Trophoblast cell (in vitro differentiated cells and primary cell): ENCODE data around the gene MIA3.

Experiments used
- DNase-seq, 2 donors: peaks; one replicate each; pipeline ENCODE4 v3.0.0-alpha.2; 2016
- H2AFZ ChIP-seq: 2 replicates; pipeline ENCODE4 v1.6.1; 2013; ENCODE audit warnings: low read length, moderate library complexity, mild to moderate bottlenecking; ENCODE audit not compliant: insufficient read depth, poor library complexity
- H2AK5ac ChIP-seq: 2 replicates; pipeline ENCODE4 v1.6.1; 2013; ENCODE audit warnings: mild to moderate bottlenecking, low read length
- H2BK120ac ChIP-seq: 2 replicates; pipeline ENCODE4 v1.6.1; 2013; ENCODE audit warnings: low read length, mild to moderate bottlenecking, moderate library complexity; ENCODE audit not compliant: insufficient read depth, poor library complexity
- H2BK12ac ChIP-seq: 2 replicates; pipeline ENCODE4 v1.6.1; 2013; ENCODE audit warnings: mild to moderate bottlenecking, low read length, moderate library complexity
- H2BK5ac ChIP-seq: 2 replicates; pipeline ENCODE4 v1.6.1; 2013; ENCODE audit warnings: low read length, low read depth, moderate library complexity, mild to moderate bottlenecking; ENCODE audit not compliant: poor library complexity
- H3K14ac ChIP-seq: 2 replicates; pipeline ENCODE4 v1.6.1; 2013; ENCODE audit warnings: mild to moderate bottlenecking, low read length
- H3K18ac ChIP-seq: 2 replicates; pipeline ENCODE4 v1.6.1; 2013; ENCODE audit warnings: mild to moderate bottlenecking, low read length
- H3K23ac ChIP-seq: 2 replicates; pipeline ENCODE4 v1.6.1; 2013; ENCODE audit warnings: low read length
- H3K27ac ChIP-seq: 2 replicates; pipeline ENCODE4 v1.5.1; 2013; ENCODE audit warnings: low read depth, mild to moderate bottlenecking, inconsistent platforms, low read length, moderate library complexity
- H3K27me3 ChIP-seq: 2 replicates; pipeline ENCODE4 v1.6.1; 2013; ENCODE audit warnings: inconsistent platforms, mild to moderate bottlenecking, low read length, moderate library complexity; ENCODE audit not compliant: insufficient read depth
- H3K36me3 ChIP-seq, 2 experiments: 1 replicate in 1 of 2; 2 replicates in 1 of 2; pipeline ENCODE4 v1.6.1; 2013; ENCODE audit warnings: low read length in 2 of 2, mild to moderate bottlenecking in 2 of 2, moderate library complexity in 1 of 2; ENCODE audit not compliant: insufficient read depth in 2 of 2, control insufficient read depth in 1 of 2
- H3K4ac ChIP-seq: 2 replicates; pipeline ENCODE4 v1.6.1; 2013; ENCODE audit warnings: low read depth, mild to moderate bottlenecking, low read length, moderate library complexity
- H3K4me1 ChIP-seq, 2 experiments: 1 replicate in 1 of 2; 2 replicates in 1 of 2; pipeline ENCODE4 v1.6.1; 2013; ENCODE audit warnings: low read length in 2 of 2, mild to moderate bottlenecking in 2 of 2, moderate library complexity in 1 of 2; ENCODE audit not compliant: insufficient read depth in 2 of 2, control insufficient read depth in 1 of 2
- H3K4me2 ChIP-seq: 2 replicates; pipeline ENCODE4 v1.6.1; 2013; ENCODE audit warnings: inconsistent platforms, mild to moderate bottlenecking, low read length, moderate library complexity
- H3K4me3 ChIP-seq: 2 replicates; pipeline ENCODE4 v1.5.1; 2013; ENCODE audit warnings: mild to moderate bottlenecking, low read depth, low read length, inconsistent platforms
- H3K79me1 ChIP-seq: one replicate; pipeline ENCODE4 v1.6.1; 2013; ENCODE audit warnings: low read length
- H3K79me2 ChIP-seq: 2 replicates; pipeline ENCODE4 v1.6.1; 2013; ENCODE audit warnings: low read length, mild to moderate bottlenecking; ENCODE audit not compliant: control insufficient read depth, insufficient read depth, poor library complexity
- H3K9ac ChIP-seq: 2 replicates; pipeline ENCODE4 v1.6.1; 2013; ENCODE audit warnings: mild to moderate bottlenecking, low read length
- H3K9me3 ChIP-seq: 2 replicates; pipeline ENCODE4 v1.6.1; 2013; ENCODE audit warnings: low read depth, mild to moderate bottlenecking, control low read depth, inconsistent platforms, low read length; ENCODE audit not compliant: insufficient read depth
- H4K12ac ChIP-seq: 2 replicates; pipeline ENCODE4 v1.6.1; 2013; ENCODE audit warnings: low read depth, mild to moderate bottlenecking, low read length, moderate library complexity
- H4K8ac ChIP-seq: 2 replicates; pipeline ENCODE4 v1.6.1; 2013; ENCODE audit warnings: low read depth, mild to moderate bottlenecking, low read length, moderate library complexity
- H4K91ac ChIP-seq: one replicate; pipeline ENCODE4 v1.6.1; 2013; ENCODE audit warnings: low read depth, mild to moderate bottlenecking, low read length, moderate library complexity
- WGBS: extraction: QIAGEN DNeasy Blood & Tissue Kit; methylation state at CpG from one replicate; pipeline ENCODE4 v1.1.7; 2013; ENCODE audit warnings: missing lambda C conversion rate; ENCODE audit not compliant: insufficient read length, insufficient coverage; ENCODE audit errors: extremely low coverage; 5-methylcytosine and 5-hydroxymethylcytosine counted together

Gene MIA3

GRCh38 chr1:222582099-222582774 lies 35.7 kb upstream of the MIA3 start:
- Histone ChIP-seq H3K4me2 (no peak overlapping the region), H3K4me1 (no peaks in the 10 kb centered on the region), H3K9me3 (no peaks in the 10 kb centered on the region), H3K79me1 (no peaks in the 10 kb centered on the region), H3K27ac (no peak overlapping the region), H3K79me2 (no peaks in the 10 kb centered on the region), H3K4ac (no peak overlapping the region), H3K27me3 (no peaks in the 10 kb centered on the region), H4K8ac (no peak overlapping the region), H3K9ac (no peak overlapping the region), H3K14ac (no peak overlapping the region), H4K12ac (no peak overlapping the region), H3K36me3 (peaks cover 8 to 13% of the 10 kb centered on the region in 2 experiments), H2AFZ (no peak overlapping the region), H2BK120ac (no peak overlapping the region), H4K91ac (no peak overlapping the region), H2BK12ac (no peak overlapping the region), H3K18ac (no peak overlapping the region), H3K4me3 (no peak overlapping the region), H2BK5ac (no peak overlapping the region), H3K23ac (no peak overlapping the region), H2AK5ac (no peak overlapping the region)
- peak; percentile 30 to 83 for DNase-seq
- no CpG with 5 or more reads among the region's 4 CpGs for WGBS

GRCh38 chr1:222583079-222583478 lies 34.8 kb upstream of the MIA3 start:
- Histone ChIP-seq H3K9me3 (no peaks in the 10 kb centered on the region), H3K4ac (no peak overlapping the region), H3K27me3 (no peaks in the 10 kb centered on the region), H2BK12ac (no peak overlapping the region), H3K23ac (no peak overlapping the region), H3K4me1 (no peaks in the 10 kb centered on the region), H3K14ac (no peak overlapping the region), H4K8ac (no peak overlapping the region), H3K18ac (no peak overlapping the region), H3K4me3 (no peak overlapping the region), H4K91ac (no peak overlapping the region), H3K79me2 (no peaks in the 10 kb centered on the region), H3K9ac (no peak overlapping the region), H3K36me3 (peaks cover 12 to 16% of the 10 kb centered on the region in 2 experiments), H3K4me2 (no peak overlapping the region), H3K27ac (no peak overlapping the region), H2AFZ (no peak overlapping the region), H3K79me1 (no peaks in the 10 kb centered on the region), H2AK5ac (no peak overlapping the region), H2BK5ac (no peak overlapping the region), H4K12ac (no peak overlapping the region), H2BK120ac (no peak overlapping the region)
- no CpG with 5 or more reads among the region's 5 CpGs for WGBS
- no peak for DNase-seq

GRCh38 chr1:222586842-222587241 lies 31.1 kb upstream of the MIA3 start:
- H3K4me2 ChIP-seq: no peak overlapping the region
- H3K79me1 ChIP-seq: peaks cover 3% of the 10 kb centered on the region
- no peaks in the 10 kb centered on the region for H3K27me3 ChIP-seq
- H3K79me2 ChIP-seq: peaks cover 5% of the 10 kb centered on the region
- no peak overlapping the region for H3K9ac ChIP-seq
- no CpG with 5 or more reads among the region's 2 CpGs for WGBS
- peaks cover 2 to 6% of the 10 kb centered on the region in 2 experiments for H3K4me1 ChIP-seq
- H2AK5ac ChIP-seq: no peak overlapping the region
- H4K12ac ChIP-seq: no peak overlapping the region
- no peak overlapping the region for H2BK120ac ChIP-seq
- H2AFZ ChIP-seq: no peak overlapping the region
- no peak for DNase-seq
- H3K9me3 ChIP-seq: no peaks in the 10 kb centered on the region
- H3K27ac ChIP-seq: no peak overlapping the region
- no peak overlapping the region for H4K91ac ChIP-seq
- no peak overlapping the region for H3K4me3 ChIP-seq
- no peak overlapping the region for H4K8ac ChIP-seq
- H3K36me3 ChIP-seq: peaks cover 12 to 16% of the 10 kb centered on the region in 2 experiments
- no peak overlapping the region for H3K14ac ChIP-seq
- no peak overlapping the region for H3K4ac ChIP-seq
- no peak overlapping the region for H3K18ac ChIP-seq
- H2BK12ac ChIP-seq: no peak overlapping the region
- no peak overlapping the region for H2BK5ac ChIP-seq
- no peak overlapping the region for H3K23ac ChIP-seq

GRCh38 chr1:222588135-222588534 lies 29.8 kb upstream of the MIA3 start:
- Histone ChIP-seq H3K4me3 (no peak overlapping the region), H3K4ac (no peak overlapping the region), H3K14ac (no peak overlapping the region), H2BK12ac (no peak overlapping the region), H3K23ac (no peak overlapping the region), H3K18ac (no peak overlapping the region), H3K9me3 (no peaks in the 10 kb centered on the region), H4K12ac (no peak overlapping the region), H3K9ac (no peak overlapping the region), H2BK120ac (no peak overlapping the region), H3K4me1 (peaks cover 2 to 6% of the 10 kb centered on the region in 2 experiments), H3K79me1 (peaks cover 3% of the 10 kb centered on the region), H3K79me2 (peaks cover 5% of the 10 kb centered on the region), H2AK5ac (no peak overlapping the region), H3K4me2 (no peak overlapping the region), H3K27me3 (no peaks in the 10 kb centered on the region), H4K8ac (no peak overlapping the region), H2AFZ (no peak overlapping the region), H3K27ac (no peak overlapping the region), H3K36me3 (peaks cover 7 to 11% of the 10 kb centered on the region in 2 experiments), H2BK5ac (no peak overlapping the region), H4K91ac (no peak overlapping the region)
- WGBS: no CpG with 5 or more reads among the region's 1 CpG
- no peak for DNase-seq
